GM12892 (cell line): Measurements from ENCODE around the gene C21orf58.
A peak's percentile ranks its signal among the peaks of the same experiment; 100 is the strongest.

Source experiments
- DNase-seq: peaks from one replicate; pipeline ENCODE4 v3.0.0; 2011; ENCODE audit not compliant: insufficient read length
- FAIRE-seq: peaks from 2 replicates; lab custom pipeline; 2011; peaks lifted over from hg19 to GRCh38; lab: Jason Lieb, UNC
- POLR2A ChIP-seq: IDR thresholded peaks from 2 replicates; pipeline ENCODE4 v1.6.1; 2011; ENCODE audit warnings: low read depth, low read length, control low read depth
- POLR2AphosphoS5 ChIP-seq: IDR thresholded peaks from 2 replicates; pipeline ENCODE4 v1.6.1; 2011; ENCODE audit warnings: low read depth, low read length, control low read depth
- TAF1 ChIP-seq: IDR thresholded peaks from 2 replicates; pipeline ENCODE4 v1.6.1; 2011; ENCODE audit warnings: low read depth, mild to moderate bottlenecking, control low read depth, low read length, borderline replicate concordance

C21orf58 gene

GRCh38 chr21:46264046-46264689 lies 59.5 kb downstream of the C21orf58 start:
- DNase-seq (no peak), FAIRE-seq (no peak)
- TF ChIP-seq POLR2A: no peak
- no peak for TF ChIP-seq TAF1
- no peak for TF ChIP-seq POLR2AphosphoS5

GRCh38 chr21:46256501-46256994 lies 67.1 kb downstream of the C21orf58 start:
- DNase-seq: no peak
- TF ChIP-seq TAF1 (no peak), POLR2A (no peak), POLR2AphosphoS5 (no peak)
- FAIRE-seq: no peak

GRCh38 chr21:46255758-46256337 lies 67.8 kb downstream of the C21orf58 start:
- FAIRE-seq (no peak), DNase-seq (no peak)
- no peak for TF ChIP-seq TAF1
- TF ChIP-seq POLR2AphosphoS5: no peak
- no peak for TF ChIP-seq POLR2A

GRCh38 chr21:46255166-46255565 lies 68.5 kb downstream of the C21orf58 start:
- no peak for FAIRE-seq
- TF ChIP-seq POLR2AphosphoS5 (no peak), POLR2A (no peak), TAF1 (no peak)
- no peak for DNase-seq

- no peak for DNase-seq
- no peak; the same call in 1 of the 2 replicates for TF ChIP-seq POLR2AphosphoS5
- TF ChIP-seq POLR2A: no peak
- TF ChIP-seq TAF1: no peak
- no peak for FAIRE-seq
These were observed 69.3 kb downstream of the C21orf58 start for GRCh38 chr21:46254208-46254975.

- FAIRE-seq: peak; percentile 84
- TF ChIP-seq TAF1 (no peak; the same call in none of the 2 replicates), POLR2A (0 out of 2 replicates have a peak, but pooled peaks have one; percentile 33), POLR2AphosphoS5 (no peak)
- DNase-seq: no peak
These were observed 70.0 kb downstream of the C21orf58 start for GRCh38 chr21:46253610-46254124.

GRCh38 chr21:46252840-46253239 lies 70.8 kb downstream of the C21orf58 start:
- FAIRE-seq (no peak), DNase-seq (no peak)
- TF ChIP-seq POLR2AphosphoS5 (no peak), TAF1 (no peak), POLR2A (no peak)
